ENCODE data around the gene LRRC18. TPM values are rescaled to one million over a fixed set of nuclear protein-coding genes. Genes with fewer than 3 reads are reported as not detected.

Gene LRRC18
- total RNA-seq, 1 experiment from 2014 or later, result not detected

GRCh38 chr10:48880016-48880705 is 59.5 kb downstream of the LRRC18 start:
- H3K4me3 Mint-ChIP-seq (ENCODE audit: unreplicated experiment), result no peak overlapping the region
- no peaks in the 10 kb centered on the region for H3K4me1 Mint-ChIP-seq (ENCODE audit: insufficient read depth, unreplicated experiment)
- H3K27me3 Mint-ChIP-seq (ENCODE audit: insufficient read depth, unreplicated experiment), result peaks cover 20% of the 10 kb centered on the region
- no peak overlapping the region for H3K27ac Mint-ChIP-seq (ENCODE audit: low read depth, unreplicated experiment)
- H3K36me3 Mint-ChIP-seq (ENCODE audit: insufficient read depth, unreplicated experiment), result no peaks in the 10 kb centered on the region
- ChIA-PET CTCF (interaction anchor here (0.7 kb wide), 1 partner anchor 137 kb away, joined by 3 read pairs; no protein-coding TSS in a partner anchor), POLR2A (no interaction called here)
- TF ChIP-seq CTCF (IDR thresholded peaks at IDR 0.05; ENCODE audit: unreplicated experiment), result no peak
- DNase-seq (ENCODE audit: unreplicated experiment), result no peak
- intact Hi-C loops (cut with micrococcal nuclease), result no loop called here
- BruUV-seq (replicated peaks), result no TSS peak
- no peaks in the 10 kb centered on the region for H3K9me3 Mint-ChIP-seq (ENCODE audit: unreplicated experiment)

- no peak for DNase-seq (ENCODE audit: unreplicated experiment)
- H3K27me3 Mint-ChIP-seq (ENCODE audit: insufficient read depth, unreplicated experiment), result peaks cover 20% of the 10 kb centered on the region
- intact Hi-C loops (cut with micrococcal nuclease), result no loop called here
- H3K9me3 Mint-ChIP-seq (ENCODE audit: unreplicated experiment), result no peaks in the 10 kb centered on the region
- no peaks in the 10 kb centered on the region for H3K36me3 Mint-ChIP-seq (ENCODE audit: insufficient read depth, unreplicated experiment)
- H3K4me1 Mint-ChIP-seq (ENCODE audit: insufficient read depth, unreplicated experiment), result no peaks in the 10 kb centered on the region
- no peak overlapping the region for H3K27ac Mint-ChIP-seq (ENCODE audit: low read depth, unreplicated experiment)
- TF ChIP-seq CTCF (IDR thresholded peaks at IDR 0.05; ENCODE audit: unreplicated experiment), result no peak
- CTCF ChIA-PET, result no interaction called here
- no peak overlapping the region for H3K4me3 Mint-ChIP-seq (ENCODE audit: unreplicated experiment)
- BruUV-seq (replicated peaks), result no TSS peak
- POLR2A ChIA-PET, result no interaction called here
These were observed 60.2 kb downstream of the LRRC18 start for GRCh38 chr10:48879451-48879850.

- H3K4me3 Mint-ChIP-seq (ENCODE audit: unreplicated experiment), result no peak overlapping the region
- ChIA-PET CTCF (interaction anchor here (0.9 kb wide), 1 partner anchor 220 kb away, joined by 3 read pairs; no protein-coding TSS in a partner anchor), POLR2A (no interaction called here)
- H3K27me3 Mint-ChIP-seq (ENCODE audit: insufficient read depth, unreplicated experiment), result peaks cover 20% of the 10 kb centered on the region
- no peaks in the 10 kb centered on the region for H3K4me1 Mint-ChIP-seq (ENCODE audit: insufficient read depth, unreplicated experiment)
- intact Hi-C loops (cut with micrococcal nuclease), result no loop called here
- no peaks in the 10 kb centered on the region for H3K36me3 Mint-ChIP-seq (ENCODE audit: insufficient read depth, unreplicated experiment)
- no peak for DNase-seq (ENCODE audit: unreplicated experiment)
- no peak for TF ChIP-seq CTCF (IDR thresholded peaks at IDR 0.05; ENCODE audit: unreplicated experiment)
- no peak overlapping the region for H3K27ac Mint-ChIP-seq (ENCODE audit: low read depth, unreplicated experiment)
- BruUV-seq (replicated peaks), result no TSS peak
- H3K9me3 Mint-ChIP-seq (ENCODE audit: unreplicated experiment), result no peaks in the 10 kb centered on the region
These were observed 61.5 kb downstream of the LRRC18 start for GRCh38 chr10:48878091-48878490.

- H3K9me3 Mint-ChIP-seq (ENCODE audit: unreplicated experiment), result no peaks in the 10 kb centered on the region
- CTCF ChIA-PET, result interaction anchor here (0.5 to 2.5 kb wide), 4 partner anchors 35 to 215 kb away, joined by 3 to 12 read pairs (median 4); no protein-coding TSS in a partner anchor
These were observed 67.4 kb downstream of the LRRC18 start for GRCh38 chr10:48872234-48872633.

More at GRCh38 chr10:48872234-48872633, 67.4 kb downstream of the LRRC18 start:
- no peak overlapping the region for H3K4me3 Mint-ChIP-seq (ENCODE audit: unreplicated experiment)
- BruUV-seq (replicated peaks), result no TSS peak
- no peaks in the 10 kb centered on the region for H3K27me3 Mint-ChIP-seq (ENCODE audit: insufficient read depth, unreplicated experiment)
- no peak for TF ChIP-seq CTCF (IDR thresholded peaks at IDR 0.05; ENCODE audit: unreplicated experiment)
- H3K36me3 Mint-ChIP-seq (ENCODE audit: insufficient read depth, unreplicated experiment), result no peaks in the 10 kb centered on the region
- POLR2A ChIA-PET, result no interaction called here
- DNase-seq (ENCODE audit: unreplicated experiment), result no peak
- intact Hi-C loops (cut with micrococcal nuclease), result no loop called here
- no peaks in the 10 kb centered on the region for H3K4me1 Mint-ChIP-seq (ENCODE audit: insufficient read depth, unreplicated experiment)
- H3K27ac Mint-ChIP-seq (ENCODE audit: low read depth, unreplicated experiment), result no peak overlapping the region

Small RNA genes within 50 kb of the gene (microRNA-seq; reads per million reads assigned to microRNA genes)
- not detected for gene MIR4294

Other genes with a start within 250 kb of the LRRC18 start
- gene VSTM4, start 175.7 kb upstream of the LRRC18 start, total RNA-seq (2022), result not detected in 2 replicates
- gene FAM170B, start 194.2 kb upstream of the LRRC18 start, total RNA-seq (2022), result not detected in 2 replicates
- gene TMEM273, start 248.6 kb upstream of the LRRC18 start, total RNA-seq (2022), result not detected in 2 replicates

All from MCF 10A (cell line).